ENCODE results near the gene DLG3. TPM values are rescaled to one million over a fixed set of nuclear protein-coding genes. Genes with fewer than 3 reads are reported as not detected.

Gene DLG3
- total RNA-seq, 3 donors from 2014 or later = 41.9 to 76.0 (median 72.8) TPM

- no peak for TF ChIP-seq CTCF (IDR thresholded peaks at IDR 0.05)
- Histone ChIP-seq H3K9me3 (no peaks in the 10 kb centered on the region), H3K4me1 (ENCODE audit: low read depth) (no peaks in the 10 kb centered on the region), H3K36me3 (ENCODE audit: low read depth) (no peaks in the 10 kb centered on the region), H3K4me3 (no peak overlapping the region)
- ATAC-seq = no peak
- DNase-seq = no peak
- intact Hi-C loops (cut with DNase I, micrococcal nuclease) = no loop called here
Observed at GRCh38 chrX:70410921-70411320, 33.7 kb upstream of the DLG3 start.

DNA sequence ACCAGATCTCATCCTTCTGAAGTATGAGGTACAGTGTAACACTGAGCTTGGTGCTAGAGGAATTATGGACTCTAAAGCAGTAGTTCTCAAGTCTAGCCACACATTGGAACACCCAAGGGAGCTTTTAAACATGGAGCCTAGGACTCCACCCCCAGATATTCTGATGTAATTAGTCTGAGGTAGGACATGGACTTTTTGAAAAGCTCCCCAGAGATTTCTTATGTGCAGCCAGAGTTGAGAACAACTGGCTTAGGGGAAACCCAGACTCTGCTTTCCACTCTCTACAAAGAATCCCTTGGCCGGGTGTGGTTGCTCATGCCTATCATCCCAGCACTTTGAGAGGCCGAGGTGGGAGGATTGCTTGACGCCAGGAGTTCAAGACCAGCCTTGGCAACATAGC is 33.2 kb upstream of the DLG3 start:
- H3K9me3 ChIP-seq = no peaks in the 10 kb centered on the region

GRCh38 chrX:70421618-70422017 is 23.0 kb upstream of the DLG3 start:
- ATAC-seq (no peak), DNase-seq (no peak)
- Histone ChIP-seq H3K4me3 (no peak overlapping the region), H3K9me3 (no peaks in the 10 kb centered on the region), H3K36me3 (ENCODE audit: low read depth) (no peaks in the 10 kb centered on the region), H3K4me1 (ENCODE audit: low read depth) (no peaks in the 10 kb centered on the region)
- intact Hi-C loops (cut with DNase I, micrococcal nuclease) = no loop called here
- no peak for TF ChIP-seq CTCF (IDR thresholded peaks at IDR 0.05)

More for the DNA sequence above, 33.2 kb upstream of the DLG3 start:
- intact Hi-C loops (cut with DNase I, micrococcal nuclease) = no loop called here
- Histone ChIP-seq H3K4me3 (no peak overlapping the region), H3K36me3 (ENCODE audit: low read depth) (no peaks in the 10 kb centered on the region), H3K4me1 (ENCODE audit: low read depth) (no peaks in the 10 kb centered on the region)
- DNase-seq = no peak
- ATAC-seq = no peak
- TF ChIP-seq CTCF (IDR thresholded peaks at IDR 0.05) = no peak

GRCh38 chrX:70422851-70423341 is 21.7 kb upstream of the DLG3 start, which contains the start of gene GDPD2:
Gene GDPD2 (plus strand): TSS chrX:70423314. CDS start chrX:70424985, 1,671 bp downstream.
- H3K4me3 ChIP-seq = no peak within 1 kb of the TSS
- DNase-seq (peak in 2 of 3 donors; percentile 47 to 64), ATAC-seq (peak; percentile 86)
- intact Hi-C loops (cut with DNase I, micrococcal nuclease) = no loop called here
- H3K36me3 ChIP-seq (ENCODE audit: low read depth) = no peaks in the 10 kb centered on the region
- H3K9me3 ChIP-seq = no peaks in the 10 kb centered on the region
- no peak for TF ChIP-seq CTCF (IDR thresholded peaks at IDR 0.05)
- no peaks in the 10 kb centered on the region for H3K4me1 ChIP-seq (ENCODE audit: low read depth)

- H3K9me3 ChIP-seq = no peaks in the 10 kb centered on the region
- H3K36me3 ChIP-seq (ENCODE audit: low read depth) = no peaks in the 10 kb centered on the region
- peak in 2 of 3 donors; percentile 25 to 26 for DNase-seq
- intact Hi-C loops (cut with DNase I, micrococcal nuclease) = no loop called here
- ATAC-seq = peak; percentile 57
- no peak for TF ChIP-seq CTCF (IDR thresholded peaks at IDR 0.05)
- H3K4me3 ChIP-seq = no peak overlapping the region
- H3K4me1 ChIP-seq (ENCODE audit: low read depth) = no peaks in the 10 kb centered on the region
Observed at GRCh38 chrX:70423936-70424675, 20.5 kb upstream of the DLG3 start.
